GM08714 (cell line): Measurements from ENCODE around the gene PGS1.

Experiments
- H3K4me3 ChIP-seq: fragments of 200-500 bp; sonication (Bioruptor generic); 2 replicates; pipeline ENCODE4 v1.5.1; 2014; ENCODE audit warnings: mild to moderate bottlenecking, low read length, inconsistent platforms
- ZNF274 ChIP-seq: IDR thresholded peaks from 2 replicates; pipeline ENCODE4 v1.6.1; 2012; ENCODE audit warnings: mild to moderate bottlenecking, low read depth, low read length

Gene PGS1

DNA sequence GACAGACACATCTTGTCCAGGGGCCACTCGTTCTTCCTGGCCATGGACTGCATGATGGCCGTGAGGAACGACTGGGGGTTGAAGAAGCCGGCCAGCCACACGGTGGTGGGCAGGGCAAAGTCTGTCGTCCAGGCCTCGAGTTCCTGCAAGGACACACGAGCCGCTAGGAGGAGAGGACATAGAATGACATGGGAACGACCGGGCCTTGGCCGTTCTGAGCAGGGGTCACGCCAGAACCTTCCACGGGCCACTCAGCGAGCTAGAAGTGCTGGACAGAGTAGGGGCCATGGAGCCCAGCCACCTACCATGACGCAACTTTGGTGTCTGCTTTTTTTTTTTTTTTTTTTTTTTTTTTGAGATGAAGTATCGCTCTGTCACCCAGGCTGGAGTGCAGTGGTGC is 47.0 kb downstream of the PGS1 start:
- H3K4me3 ChIP-seq: no peak overlapping the region
- TF ChIP-seq ZNF274: no peak

DNA sequence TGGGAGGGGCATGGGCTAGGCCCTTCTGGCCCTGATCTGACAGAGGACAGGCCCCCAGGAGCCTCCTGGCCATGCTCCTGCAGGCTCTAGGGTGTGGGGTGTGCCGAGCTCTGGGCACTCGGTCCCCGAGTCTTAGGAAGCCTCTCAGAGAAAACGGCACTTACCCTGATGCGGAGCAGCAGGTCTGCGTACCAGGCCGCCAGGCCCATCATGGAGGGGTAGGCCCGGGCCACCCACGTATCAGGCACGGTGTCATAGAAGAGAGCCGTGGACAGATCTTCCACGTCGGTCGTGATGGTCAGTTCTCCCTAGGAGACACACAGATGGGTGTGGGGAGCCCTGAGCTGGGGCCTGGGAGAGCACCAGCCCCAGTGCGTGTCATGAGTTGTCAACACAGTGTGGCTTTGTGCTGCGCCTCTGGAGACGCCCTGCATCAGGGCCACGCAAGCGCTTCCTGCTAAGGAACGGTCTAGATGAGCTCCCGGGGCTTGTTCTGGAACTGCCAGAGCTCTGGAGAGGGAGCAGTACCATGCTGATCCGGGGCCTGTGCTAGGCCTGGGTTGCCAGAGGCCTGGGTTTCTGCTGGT is 47.9 kb downstream of the PGS1 start:
- no peak overlapping the region for H3K4me3 ChIP-seq
- TF ChIP-seq ZNF274: no peak

DNA sequence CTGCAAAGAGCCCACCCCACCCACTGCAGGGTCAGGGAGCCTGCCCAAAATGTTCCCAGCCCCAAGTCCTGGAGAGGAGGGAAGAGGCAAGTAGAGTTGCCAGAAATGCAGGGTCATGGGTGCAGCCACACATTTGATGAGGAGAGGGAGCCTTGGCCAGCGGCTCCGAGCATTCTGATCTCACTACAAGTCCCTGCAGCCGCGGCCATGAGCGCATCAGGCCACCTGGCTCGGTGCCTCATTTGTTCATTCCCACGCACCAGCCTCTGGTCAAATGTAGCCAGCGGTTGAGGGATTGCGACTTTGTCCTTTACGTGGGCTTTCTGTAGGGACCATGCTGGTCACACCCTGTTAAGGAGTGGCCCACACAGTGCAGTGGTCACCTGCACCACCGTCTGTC is 48.7 kb downstream of the PGS1 start:
- no peak for TF ChIP-seq ZNF274
- no peak overlapping the region for H3K4me3 ChIP-seq

GRCh38 chr17:78428025-78428575 is 49.7 kb downstream of the PGS1 start:
- TF ChIP-seq ZNF274: no peak
- H3K4me3 ChIP-seq: no peak overlapping the region

- no peak overlapping the region for H3K4me3 ChIP-seq
Observed at GRCh38 chr17:78428836-78429617, 50.6 kb downstream of the PGS1 start.

GRCh38 chr17:78429618-78429995 is 51.2 kb downstream of the PGS1 start:
- H3K4me3 ChIP-seq: no peak overlapping the region
- TF ChIP-seq ZNF274: no peak

More at GRCh38 chr17:78428836-78429617, 50.6 kb downstream of the PGS1 start:
- no peak for TF ChIP-seq ZNF274

- no peak overlapping the region for H3K4me3 ChIP-seq
- no peak for TF ChIP-seq ZNF274
Observed at GRCh38 chr17:78430892-78431691, 52.6 kb downstream of the PGS1 start.

- TF ChIP-seq ZNF274: no peak
- H3K4me3 ChIP-seq: no peak overlapping the region
Observed at GRCh38 chr17:78431692-78431958, 53.2 kb downstream of the PGS1 start.

DNA sequence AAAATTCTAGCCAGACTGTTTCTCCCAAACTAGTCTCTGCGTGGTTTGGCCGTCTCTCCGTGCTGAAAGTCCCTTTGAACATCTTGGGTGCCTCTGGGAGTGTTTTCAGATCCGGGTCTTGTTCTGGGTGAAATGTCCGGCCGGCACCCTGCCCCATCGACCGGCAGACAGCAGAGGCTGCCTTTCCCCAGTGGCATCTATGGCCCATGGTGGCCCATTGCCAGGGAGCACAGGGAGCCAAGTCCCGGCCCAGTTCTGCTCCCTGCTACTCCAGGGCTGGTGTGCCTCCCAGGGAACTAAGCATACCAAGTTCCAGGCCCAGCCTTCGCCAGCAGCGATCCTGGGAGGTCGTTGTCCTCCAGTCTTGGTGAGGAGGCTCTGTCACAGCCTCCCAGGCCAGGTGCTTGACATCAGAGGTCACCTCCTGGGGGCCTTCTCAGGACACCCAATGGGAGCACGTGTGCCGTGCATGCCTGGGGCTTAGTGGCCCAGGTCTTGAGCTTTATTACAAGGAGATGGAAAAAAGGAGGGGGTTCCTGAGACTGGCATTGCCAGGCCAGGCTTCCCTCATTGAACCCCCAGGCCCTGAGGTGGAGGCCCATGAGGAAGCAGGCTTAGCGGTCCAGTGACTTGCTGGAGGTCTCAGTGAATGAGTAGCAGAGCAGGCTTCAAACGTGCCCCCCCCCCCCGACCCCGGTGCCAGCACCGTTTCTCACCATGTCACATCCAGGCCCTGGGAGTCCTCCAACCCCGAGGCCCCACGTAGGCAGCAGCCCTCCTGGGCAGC is 54.0 kb downstream of the PGS1 start:
- TF ChIP-seq ZNF274: no peak
- H3K4me3 ChIP-seq: no peak overlapping the region

GRCh38 chr17:78433013-78433727 is 54.7 kb downstream of the PGS1 start:
- no peak overlapping the region for H3K4me3 ChIP-seq
- TF ChIP-seq ZNF274: no peak

DNA sequence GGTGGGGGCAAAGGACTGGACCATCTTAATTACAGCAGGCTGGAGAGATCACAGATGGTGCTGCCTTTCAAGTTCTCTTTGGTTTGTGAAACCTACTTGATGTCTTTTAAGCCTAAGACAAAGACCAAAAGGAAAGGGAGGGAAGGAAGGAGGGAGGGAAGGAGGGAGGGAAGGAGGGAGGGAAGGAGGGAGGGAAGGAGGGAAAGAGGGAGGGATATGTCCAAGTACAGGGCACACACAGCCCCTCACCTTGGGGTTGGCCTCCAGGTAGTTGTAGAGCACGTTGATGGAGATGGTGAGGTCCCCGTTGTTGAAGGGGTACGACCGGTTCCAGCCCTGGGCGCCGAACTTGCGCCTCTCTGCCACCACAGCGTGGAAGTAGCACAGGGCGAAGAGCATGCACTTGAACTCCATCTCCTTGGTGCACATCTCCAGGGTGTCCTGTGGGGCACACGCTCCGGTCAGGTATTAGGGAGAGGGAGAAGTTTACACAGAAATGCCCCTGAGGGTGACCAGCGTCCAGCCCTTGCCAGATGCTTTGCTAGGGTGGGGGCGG is 55.4 kb downstream of the PGS1 start:
- no peak overlapping the region for H3K4me3 ChIP-seq
- TF ChIP-seq ZNF274: no peak

- H3K4me3 ChIP-seq: no peak overlapping the region
- TF ChIP-seq ZNF274: no peak
Observed at GRCh38 chr17:78434455-78435329, 56.2 kb downstream of the PGS1 start.
